ENCODE measurements around the gene HBS1L.

The HBS1L gene

GRCh38 chr6:135087403-135087802 is 32.8 kb upstream of the HBS1L start:
- DNase-seq (ENCODE audit: low spot score), result no peak

GRCh38 chr6:135086414-135086764 is 31.8 kb upstream of the HBS1L start:
- TF ChIP-seq, protein P1, sequence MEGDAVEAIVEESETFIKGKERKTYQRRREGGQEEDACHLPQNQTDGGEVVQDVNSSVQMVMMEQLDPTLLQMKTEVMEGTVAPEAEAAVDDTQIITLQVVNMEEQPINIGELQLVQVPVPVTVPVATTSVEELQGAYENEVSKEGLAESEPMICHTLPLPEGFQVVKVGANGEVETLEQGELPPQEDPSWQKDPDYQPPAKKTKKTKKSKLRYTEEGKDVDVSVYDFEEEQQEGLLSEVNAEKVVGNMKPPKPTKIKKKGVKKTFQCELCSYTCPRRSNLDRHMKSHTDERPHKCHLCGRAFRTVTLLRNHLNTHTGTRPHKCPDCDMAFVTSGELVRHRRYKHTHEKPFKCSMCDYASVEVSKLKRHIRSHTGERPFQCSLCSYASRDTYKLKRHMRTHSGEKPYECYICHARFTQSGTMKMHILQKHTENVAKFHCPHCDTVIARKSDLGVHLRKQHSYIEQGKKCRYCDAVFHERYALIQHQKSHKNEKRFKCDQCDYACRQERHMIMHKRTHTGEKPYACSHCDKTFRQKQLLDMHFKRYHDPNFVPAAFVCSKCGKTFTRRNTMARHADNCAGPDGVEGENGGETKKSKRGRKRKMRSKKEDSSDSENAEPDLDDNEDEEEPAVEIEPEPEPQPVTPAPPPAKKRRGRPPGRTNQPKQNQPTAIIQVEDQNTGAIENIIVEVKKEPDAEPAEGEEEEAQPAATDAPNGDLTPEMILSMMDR (IDR thresholded peaks at IDR 0.05; ENCODE audit: extremely low read depth, missing control alignments), result no peak
- DNase-seq (ENCODE audit: low spot score), result no peak

More at GRCh38 chr6:135087403-135087802, 32.8 kb upstream of the HBS1L start:
- TF ChIP-seq, protein P1 (IDR thresholded peaks at IDR 0.05; ENCODE audit: extremely low read depth, missing control alignments), result peak; percentile 15

DNA sequence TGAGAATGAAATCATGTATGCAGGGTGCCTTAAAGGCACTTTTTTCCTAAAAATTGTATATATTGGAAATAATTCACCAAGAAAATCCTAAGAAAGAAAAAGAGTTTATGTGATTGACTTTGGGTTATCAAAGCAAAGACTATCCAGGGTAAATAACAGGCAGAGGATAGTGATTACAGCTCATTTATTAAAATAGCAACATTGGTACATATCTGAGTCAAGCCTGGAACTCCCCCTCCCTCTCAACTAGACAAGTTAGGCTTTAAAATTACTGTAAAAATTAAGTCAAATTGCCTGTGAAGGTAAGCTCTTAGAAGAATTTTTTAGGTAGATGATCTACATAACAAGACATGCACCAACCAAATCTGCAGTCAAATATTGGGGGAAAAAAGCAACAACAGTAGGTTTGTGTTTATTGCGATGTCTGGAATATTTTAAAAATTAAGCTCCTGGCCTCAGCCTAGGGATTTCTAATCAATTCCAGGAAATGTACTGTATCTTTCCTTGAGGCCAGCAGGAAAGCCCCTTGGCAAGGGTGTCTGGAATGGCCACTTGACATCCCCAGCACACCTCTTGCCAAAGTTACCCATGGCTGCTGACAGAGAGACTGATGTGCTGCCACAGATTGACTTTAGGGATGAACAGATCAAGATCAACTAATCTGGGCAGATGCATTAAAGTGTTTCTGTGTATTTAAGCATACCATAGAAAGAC is 31.2 kb upstream of the HBS1L start:
- TF ChIP-seq, protein P1 (IDR thresholded peaks at IDR 0.05; ENCODE audit: extremely low read depth, missing control alignments), result no peak
- peak; percentile 30 for DNase-seq (ENCODE audit: low spot score)

DNA sequence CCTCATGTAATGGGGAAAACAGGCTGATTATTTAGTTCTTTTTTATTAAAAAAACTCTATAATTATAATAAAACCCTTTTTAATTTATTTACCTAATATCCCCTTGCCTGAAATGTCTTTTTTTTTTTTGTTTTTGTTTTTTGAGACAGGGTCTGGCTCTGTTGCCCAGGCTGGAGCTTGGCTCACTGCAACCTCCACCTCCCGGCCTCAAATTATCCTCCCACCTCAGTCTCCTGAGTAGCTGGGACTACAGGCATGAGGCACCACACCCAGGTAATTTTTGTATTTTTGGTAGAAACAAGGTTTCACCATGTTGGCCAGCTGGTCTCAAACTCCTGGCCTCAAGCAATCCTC is 30.3 kb upstream of the HBS1L start:
- DNase-seq (ENCODE audit: low spot score), result no peak
- TF ChIP-seq, protein P1 (IDR thresholded peaks at IDR 0.05; ENCODE audit: extremely low read depth, missing control alignments), result no peak

GRCh38 chr6:135084001-135084915 is 29.6 kb upstream of the HBS1L start:
- TF ChIP-seq, protein P1 (IDR thresholded peaks at IDR 0.05; ENCODE audit: extremely low read depth, missing control alignments), result no peak
- no peak for DNase-seq (ENCODE audit: low spot score)

DNA sequence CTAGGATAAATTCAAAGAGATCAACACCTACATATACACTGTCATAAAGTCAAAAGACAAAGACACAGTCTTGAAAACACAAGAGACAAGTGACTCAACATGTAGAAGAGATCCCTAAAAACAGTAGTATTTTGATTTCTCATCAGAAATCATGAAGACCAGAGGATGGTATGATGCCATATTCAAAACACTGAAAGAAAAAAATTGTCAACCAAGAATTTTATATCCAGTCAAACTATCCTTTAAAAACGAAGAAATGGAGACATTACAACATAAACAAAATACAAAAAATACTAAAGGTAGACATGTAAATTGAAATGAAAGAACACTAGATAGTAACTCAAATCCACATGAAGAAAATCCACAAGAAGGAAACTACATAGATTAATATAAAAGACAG is 27.3 kb upstream of the HBS1L start:
- TF ChIP-seq, protein P1 (IDR thresholded peaks at IDR 0.05; ENCODE audit: extremely low read depth, missing control alignments), result no peak
- no peak for DNase-seq (ENCODE audit: low spot score)

GRCh38 chr6:135075018-135075417 is 20.4 kb upstream of the HBS1L start:
- TF ChIP-seq, protein P1 (IDR thresholded peaks at IDR 0.05; ENCODE audit: extremely low read depth, missing control alignments), result no peak
- DNase-seq (ENCODE audit: low spot score), result no peak
